Right lobe of liver (tissue), 6 donors: ENCODE data around the gene DLEC1. TPM values are rescaled to one million over a fixed set of nuclear protein-coding genes. Genes with fewer than 3 reads are reported as not detected.

ENCODE experiments used
- ATAC-seq, 4 donors: fragments of 200-7000 bp; cut with Tn5 transposase; one replicate each; pipeline ENCODE4 v1.9.1; 2020; ENCODE audit warnings: mild to moderate bottlenecking in 4 of 4, moderate library complexity in 4 of 4
- DNase-seq, 3 donors: peaks; one replicate each; pipeline ENCODE4 v3.0.0-alpha.2; 2020
- H3K27ac ChIP-seq, 3 donors: fragments of 200-600 bp; one replicate each; pipeline ENCODE4 v1.8.0; 2022
- H3K27me3 ChIP-seq, 2 donors: fragments of 200-600 bp; one replicate each; pipeline ENCODE4 v1.8.0; 2022
- H3K36me3 ChIP-seq, 4 donors: fragments of 200-600 bp; sonication (generic) in 1 of 4; one replicate each; pipeline versions ENCODE4 v1.5.1 to v1.8.0; 2017 to 2022; ENCODE audit warnings: control low read depth in 1 of 4
- H3K4me1 ChIP-seq, 4 donors: fragments of 200-600 bp; sonication (generic) in 1 of 4; one replicate each; pipeline versions ENCODE4 v1.5.1 to v1.8.0; 2017 to 2022; ENCODE audit warnings: control low read depth in 1 of 4
- H3K4me3 ChIP-seq, 3 donors: fragments of 200-600 bp; one replicate each; pipeline ENCODE4 v1.8.0; 2022
- H3K9me3 ChIP-seq, 4 donors: fragments of 200-600 bp; sonication (generic) in 1 of 4; one replicate each; pipeline versions ENCODE4 v1.5.1 to v1.8.0; 2017 to 2022; ENCODE audit warnings: control low read depth in 1 of 4
- POLR2A ChIP-seq: fragments of 450-650 bp; IDR thresholded peaks from one replicate; pipeline ENCODE4 v1.6.1; 2017; ENCODE audit warnings: antibody characterized with exemption, mild to moderate bottlenecking
- WGBS: methylation state at CpG from one replicate; pipeline ENCODE4 v1.1.6; 2018; ENCODE audit warnings: low coverage, low lambda C conversion rate; ENCODE audit not compliant: insufficient coverage; ENCODE audit errors: missing lambda C conversion rate; 5-methylcytosine and 5-hydroxymethylcytosine counted together
- intact Hi-C, 2 donors: fragments of 100-400 bp; cut with DNase I; formaldehyde crosslinking; loops; one replicate each; pipeline versions ENCODE4 v1.11.2 to v1.14.1; 2022
- total RNA-seq, 6 experiments: library from RNA; depleted of rRNA in 2 of 6; stranded (reverse); fragments of >200 nt in 2 of 6; fragmentation: NEBNext Ultra II Directional in 3 of 6; extraction: Animal tissue kit (Norgen Biotek cat#: 25700) in 3 of 6; gene quantifications; one replicate each; pipeline versions ENCODE4 v1.1.0 to v1.2.4, GENCODE V29; 2016 to 2023
- TF ChIP-seq, protein P1 (sequence below), 4 donors: fragments of 200-600 bp in 3 of 4; fragments of 450-650 bp in 1 of 4; IDR thresholded peaks; one replicate each; pipeline versions ENCODE4 v1.5.1 to v1.8.0; 2016 to 2022; ENCODE audit warnings: antibody characterized with exemption in 4 of 4, mild to moderate bottlenecking in 2 of 4
- donor health status: DM: no; HTN: yes; CAD: no.
- donor health status: DM: no; HTN: no; CAD: no.
- donor health status: DM: no; HTN: no; CAD: no.
- donor health status: DM: no; HTN: yes; CAD: no.
- donor health status: DM: no; HTN: yes; CAD: no.

The DLEC1 gene
- total RNA-seq, 6 experiments from 2014 or later = 0.04 to 0.18 (median 0.15) TPM; not detected in 2

DNA sequence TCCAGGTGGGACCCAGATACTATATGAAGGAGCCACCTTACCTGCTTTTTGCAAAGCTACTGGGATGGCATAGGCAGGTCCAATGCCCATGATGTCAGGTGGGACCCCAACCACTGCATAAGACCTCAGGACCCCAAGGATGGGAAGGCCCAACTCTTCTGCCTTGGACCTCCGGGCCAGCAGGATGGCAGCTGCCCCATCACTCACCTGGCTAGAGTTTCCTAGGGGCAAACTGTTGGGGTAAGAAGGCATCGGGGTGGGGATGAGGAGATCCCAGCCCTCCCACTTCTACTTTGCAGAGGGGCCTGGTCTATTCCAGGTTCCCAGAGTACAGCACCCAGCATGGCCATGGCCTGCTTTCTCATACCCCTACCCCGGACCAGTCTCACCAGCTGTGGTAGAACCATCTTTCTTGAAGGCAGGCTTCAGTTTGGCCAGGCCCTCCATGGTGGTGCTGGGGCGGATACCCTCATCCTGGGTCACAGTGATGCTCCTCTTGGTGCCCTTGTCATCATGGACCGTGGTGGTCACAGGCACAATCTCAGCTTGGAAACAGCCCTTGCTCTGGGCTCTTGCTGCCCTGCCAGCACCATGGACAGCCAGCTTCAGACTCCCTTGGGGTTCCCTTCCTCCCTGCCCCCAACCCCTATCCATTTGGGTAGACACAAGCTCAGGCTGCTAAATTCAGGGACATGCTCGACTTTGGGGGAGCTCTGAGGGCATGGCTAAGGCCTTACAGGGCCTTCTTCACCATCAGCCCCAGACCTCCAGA, 87.3 kb downstream of the DLEC1 start:
- Histone ChIP-seq H3K27me3 (no peaks in the 10 kb centered on the region), H3K4me3 (no peak overlapping the region), H3K9me3 (no peaks in the 10 kb centered on the region), H3K36me3 (peaks cover 0 to 94% (median 56%) of the 10 kb centered on the region in 4 donors), H3K4me1 (peaks cover 0 to 86% (median 42%) of the 10 kb centered on the region in 4 donors), H3K27ac (peak overlapping the region in 1 of 3 donors; percentile 90)
- TF ChIP-seq POLR2A = no peak
- TF ChIP-seq, protein P1, sequence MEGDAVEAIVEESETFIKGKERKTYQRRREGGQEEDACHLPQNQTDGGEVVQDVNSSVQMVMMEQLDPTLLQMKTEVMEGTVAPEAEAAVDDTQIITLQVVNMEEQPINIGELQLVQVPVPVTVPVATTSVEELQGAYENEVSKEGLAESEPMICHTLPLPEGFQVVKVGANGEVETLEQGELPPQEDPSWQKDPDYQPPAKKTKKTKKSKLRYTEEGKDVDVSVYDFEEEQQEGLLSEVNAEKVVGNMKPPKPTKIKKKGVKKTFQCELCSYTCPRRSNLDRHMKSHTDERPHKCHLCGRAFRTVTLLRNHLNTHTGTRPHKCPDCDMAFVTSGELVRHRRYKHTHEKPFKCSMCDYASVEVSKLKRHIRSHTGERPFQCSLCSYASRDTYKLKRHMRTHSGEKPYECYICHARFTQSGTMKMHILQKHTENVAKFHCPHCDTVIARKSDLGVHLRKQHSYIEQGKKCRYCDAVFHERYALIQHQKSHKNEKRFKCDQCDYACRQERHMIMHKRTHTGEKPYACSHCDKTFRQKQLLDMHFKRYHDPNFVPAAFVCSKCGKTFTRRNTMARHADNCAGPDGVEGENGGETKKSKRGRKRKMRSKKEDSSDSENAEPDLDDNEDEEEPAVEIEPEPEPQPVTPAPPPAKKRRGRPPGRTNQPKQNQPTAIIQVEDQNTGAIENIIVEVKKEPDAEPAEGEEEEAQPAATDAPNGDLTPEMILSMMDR (IDR thresholded peaks at IDR 0.05) = no peak
- WGBS = 86% methylated on average over 1 of the region's 6 CpGs
- peak; percentile 8 to 49 (median 35) for DNase-seq
- intact Hi-C loops = loop anchor here in 1 of 2 donors (10.0 kb wide), 1 partner anchor 348 kb away; no protein-coding TSS in a partner anchor
- ATAC-seq = no peak

DNA sequence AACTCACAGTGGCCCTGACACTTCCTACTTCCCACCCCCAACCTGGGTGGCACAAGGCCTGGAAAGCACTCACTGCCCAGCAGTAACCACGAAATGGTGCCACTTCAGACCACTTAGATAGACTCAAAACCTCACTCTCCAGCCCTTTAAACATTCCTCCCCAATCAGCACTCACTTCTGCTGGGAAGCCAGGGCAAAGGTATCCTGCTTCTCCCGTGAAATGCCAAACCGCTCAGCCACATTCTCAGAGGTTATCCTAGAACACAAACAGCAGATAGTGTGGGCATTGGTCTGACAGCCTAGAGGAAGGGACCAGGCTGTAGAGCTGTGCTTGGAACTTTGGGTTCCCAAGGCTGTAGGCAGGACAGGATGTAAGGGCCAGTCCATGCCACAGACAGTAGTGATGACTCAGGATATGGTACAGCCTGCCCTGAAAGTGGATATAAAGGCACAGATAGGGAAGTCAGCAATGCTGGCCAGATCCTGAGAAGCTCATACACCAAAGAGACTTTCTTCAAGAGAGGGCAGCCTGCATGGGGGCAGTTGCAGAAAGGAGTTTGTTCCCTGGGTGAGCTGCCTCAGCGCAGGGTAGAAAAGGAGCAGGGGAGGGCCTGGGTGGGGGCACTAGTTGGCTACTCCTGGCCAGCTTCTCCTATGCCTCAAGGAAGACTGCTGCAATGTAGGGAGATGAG, 88.7 kb downstream of the DLEC1 start:
- intact Hi-C loops = loop anchor here in 1 of 2 donors (10.0 kb wide), 1 partner anchor 347 kb away; no protein-coding TSS in a partner anchor
- Histone ChIP-seq H3K36me3 (peaks cover 0 to 92% (median 51%) of the 10 kb centered on the region in 4 donors), H3K27ac (peak overlapping the region in 1 of 3 donors; percentile 90), H3K9me3 (no peaks in the 10 kb centered on the region), H3K27me3 (no peaks in the 10 kb centered on the region), H3K4me1 (peaks cover 0 to 86% (median 42%) of the 10 kb centered on the region in 4 donors), H3K4me3 (no peak overlapping the region)
- DNase-seq = peak in 2 of 3 donors; percentile 12 to 38
- TF ChIP-seq, protein P1 (IDR thresholded peaks at IDR 0.05) = no peak
- TF ChIP-seq POLR2A = no peak
- WGBS = 33% methylated on average over 4 of the region's 4 CpGs
- no peak for ATAC-seq

DNA sequence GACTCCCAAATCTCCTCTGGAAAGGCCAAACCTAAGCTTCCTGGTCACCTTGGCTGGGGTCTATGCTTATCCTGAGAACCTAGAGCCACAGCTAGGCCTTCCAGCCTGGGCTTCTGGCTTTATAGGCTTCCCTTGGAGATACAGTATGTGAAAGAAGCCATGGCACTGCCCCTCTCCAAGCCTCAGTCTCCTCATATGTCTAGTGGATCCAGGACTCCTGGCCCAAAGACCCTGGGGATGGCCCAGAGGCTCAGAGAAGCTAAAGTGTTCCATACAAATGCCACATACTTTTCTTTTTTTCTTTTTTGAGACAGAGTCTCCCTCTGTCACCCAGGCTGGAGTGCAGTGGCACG, 89.3 kb downstream of the DLEC1 start:
- H3K9me3 ChIP-seq = no peaks in the 10 kb centered on the region
- H3K4me3 ChIP-seq = no peak overlapping the region
- H3K27ac ChIP-seq = peak overlapping the region in 1 of 3 donors; percentile 90
- TF ChIP-seq, protein P1 (IDR thresholded peaks at IDR 0.05) = no peak
- no peak for TF ChIP-seq POLR2A
- intact Hi-C loops = loop anchor here in 1 of 2 donors (10.0 kb wide), 1 partner anchor 347 kb away; no protein-coding TSS in a partner anchor
- peaks cover 0 to 86% (median 42%) of the 10 kb centered on the region in 4 donors for H3K4me1 ChIP-seq
- H3K27me3 ChIP-seq = no peaks in the 10 kb centered on the region
- DNase-seq (no peak), ATAC-seq (no peak)
- peaks cover 0 to 91% (median 49%) of the 10 kb centered on the region in 4 donors for H3K36me3 ChIP-seq
- 33% methylated on average over 1 of the region's 1 CpG for WGBS

DNA sequence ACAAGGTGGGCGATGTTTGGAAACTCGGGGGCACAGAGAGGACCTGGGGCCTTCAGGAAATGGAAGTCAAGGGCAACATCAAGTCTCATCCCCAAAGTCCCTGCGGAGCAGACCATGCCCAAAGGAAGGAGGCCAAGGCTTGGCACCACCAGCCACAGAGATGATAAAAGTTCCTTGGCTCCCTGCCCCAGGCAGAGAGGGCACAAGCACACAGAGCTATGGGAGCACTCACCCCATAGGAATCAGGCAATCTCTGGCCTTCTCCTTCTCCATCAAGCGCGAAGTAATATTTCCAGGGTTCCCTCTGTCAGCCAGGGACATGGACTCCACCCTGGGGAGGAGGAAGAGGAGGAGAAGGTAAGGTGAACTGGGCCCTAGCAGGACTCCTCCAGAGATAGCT, 90.0 kb downstream of the DLEC1 start:
- Histone ChIP-seq H3K4me3 (no peak overlapping the region), H3K36me3 (peaks cover 0 to 89% (median 47%) of the 10 kb centered on the region in 4 donors), H3K4me1 (peaks cover 0 to 83% (median 43%) of the 10 kb centered on the region in 4 donors), H3K9me3 (no peaks in the 10 kb centered on the region), H3K27me3 (no peaks in the 10 kb centered on the region), H3K27ac (peak overlapping the region in 2 of 3 donors; percentile 59 to 90)
- WGBS = 60% methylated on average over 2 of the region's 5 CpGs
- ATAC-seq (peak in 1 of 4 donors; percentile 3), DNase-seq (peak; percentile 31 to 78 (median 69))
- intact Hi-C loops = loop anchor here in 1 of 2 donors (10.0 kb wide), 1 partner anchor 346 kb away; no protein-coding TSS in a partner anchor
- TF ChIP-seq POLR2A = no peak
- TF ChIP-seq, protein P1 (IDR thresholded peaks at IDR 0.05) = no peak
